ENCODE measurements around the gene PIP5K1B.
"Not testable (repeated sequence)": the region's sequence is repeated elsewhere in the genome, so short reads cannot be mapped to it uniquely, and the experiment has no call there.

PIP5K1B gene

DNA sequence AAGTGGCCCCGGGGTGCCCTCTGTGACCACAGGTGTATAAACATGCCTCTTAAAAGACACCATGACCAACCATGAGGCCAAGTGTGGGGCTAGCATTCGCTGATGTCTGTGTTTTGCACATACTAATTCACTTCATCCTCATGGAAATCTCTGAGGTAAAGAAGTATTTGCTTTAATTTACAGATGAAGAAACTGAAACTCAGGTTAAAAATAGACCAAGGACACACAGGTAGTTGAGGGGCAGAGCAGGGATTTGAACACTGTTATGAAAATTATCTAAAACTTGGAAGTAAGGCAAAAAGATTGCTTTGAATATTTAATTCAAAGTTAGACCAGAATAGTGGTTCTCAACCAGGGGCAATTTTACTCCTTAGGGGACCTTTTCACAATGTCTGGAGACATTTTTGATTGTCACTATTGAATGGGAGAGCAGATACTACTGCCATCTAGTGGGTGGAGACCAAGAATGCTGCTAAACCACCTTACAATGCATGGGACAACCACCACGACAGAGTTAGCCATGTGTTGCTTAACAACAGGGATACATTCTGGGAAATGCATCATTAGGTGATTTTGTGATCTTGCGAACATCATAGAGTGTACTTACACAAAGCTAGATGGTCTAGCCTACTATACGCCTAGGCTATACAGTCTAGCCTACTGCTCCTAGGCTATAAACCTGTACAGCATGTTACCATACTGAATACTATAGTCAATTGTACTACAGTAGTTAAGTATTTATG lies 322.5 kb downstream of the PIP5K1B start:
- peak; percentile 54 for DNase-seq (ENCODE audit: low read depth, low spot score)

GRCh38 chr9:69028754-69029153 lies 323.7 kb downstream of the PIP5K1B start:
- DNase-seq (ENCODE audit: low read depth, low spot score): no peak

DNA sequence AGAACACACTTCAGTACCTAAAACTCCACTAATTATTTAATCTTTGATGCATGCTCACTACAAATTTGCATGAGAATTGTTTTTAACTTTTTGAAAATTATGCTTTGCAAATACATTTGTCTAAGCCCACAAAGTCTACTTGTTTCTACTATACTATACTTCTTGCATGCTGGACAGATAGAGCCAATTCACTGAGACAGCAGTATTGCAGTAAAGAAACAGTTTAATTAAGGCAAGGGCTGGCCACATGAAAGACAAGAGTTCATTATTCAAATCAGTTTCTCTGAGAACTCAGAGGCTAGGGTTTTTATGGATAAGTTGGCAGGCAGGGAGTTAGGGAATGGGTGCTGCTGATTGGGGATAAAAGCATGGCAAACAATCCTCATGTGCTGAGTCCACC lies 324.5 kb downstream of the PIP5K1B start:
- no peak for DNase-seq (ENCODE audit: low read depth, low spot score)

GRCh38 chr9:69030851-69031645 lies 326.0 kb downstream of the PIP5K1B start:
- DNase-seq (ENCODE audit: low read depth, low spot score): no peak

DNA sequence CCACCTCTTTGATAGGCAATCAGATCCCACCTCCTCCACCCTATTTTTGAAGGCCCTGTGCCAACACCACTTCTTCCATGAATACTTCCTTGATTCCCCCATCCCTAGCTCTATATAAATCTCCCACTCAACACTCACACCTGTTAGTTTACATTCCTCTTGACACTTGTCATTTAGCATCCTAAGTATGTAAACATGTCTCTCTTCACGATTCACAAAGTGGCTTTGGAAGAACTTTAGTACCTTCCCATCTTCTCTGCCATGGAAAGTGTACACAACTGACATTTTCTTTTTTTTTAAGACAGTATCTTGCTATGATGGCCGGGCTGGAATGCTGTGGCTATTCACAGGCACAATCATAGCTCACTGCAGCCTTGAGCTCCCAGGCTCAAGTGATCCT lies 329.0 kb downstream of the PIP5K1B start:
- no peak for DNase-seq (ENCODE audit: low read depth, low spot score)

- DNase-seq (ENCODE audit: low read depth, low spot score): no peak
Observed at GRCh38 chr9:69035438-69036308, 330.6 kb downstream of the PIP5K1B start, which contains the start of gene FXN. FXN (plus strand) TSS chr9:69035752; CDS start chr9:69035783, 31 bp downstream.

DNA sequence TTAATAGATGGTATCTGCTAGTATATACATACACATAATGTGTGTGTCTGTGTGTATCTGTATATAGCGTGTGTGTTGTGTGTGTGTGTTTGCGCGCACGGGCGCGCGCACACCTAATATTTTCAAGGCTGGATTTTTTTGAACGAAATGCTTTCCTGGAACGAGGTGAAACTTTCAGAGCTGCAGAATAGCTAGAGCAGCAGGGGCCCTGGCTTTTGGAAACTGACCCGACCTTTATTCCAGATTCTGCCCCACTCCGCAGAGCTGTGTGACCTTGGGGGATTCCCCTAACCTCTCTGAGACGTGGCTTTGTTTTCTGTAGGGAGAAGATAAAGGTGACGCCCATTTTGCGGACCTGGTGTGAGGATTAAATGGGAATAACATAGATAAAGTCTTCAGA lies 331.3 kb downstream of the PIP5K1B start:
- DNase-seq (ENCODE audit: low read depth, low spot score): no peak

DNA sequence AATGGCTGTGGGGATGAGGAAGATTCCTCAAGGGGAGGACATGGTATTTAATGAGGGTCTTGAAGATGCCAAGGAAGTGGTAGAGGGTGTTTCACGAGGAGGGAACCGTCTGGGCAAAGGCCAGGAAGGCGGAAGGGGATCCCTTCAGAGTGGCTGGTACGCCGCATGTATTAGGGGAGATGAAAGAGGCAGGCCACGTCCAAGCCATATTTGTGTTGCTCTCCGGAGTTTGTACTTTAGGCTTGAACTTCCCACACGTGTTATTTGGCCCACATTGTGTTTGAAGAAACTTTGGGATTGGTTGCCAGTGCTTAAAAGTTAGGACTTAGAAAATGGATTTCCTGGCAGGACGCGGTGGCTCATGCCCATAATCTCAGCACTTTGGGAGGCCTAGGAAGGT lies 331.8 kb downstream of the PIP5K1B start:
- no peak for DNase-seq (ENCODE audit: low read depth, low spot score)

DNA sequence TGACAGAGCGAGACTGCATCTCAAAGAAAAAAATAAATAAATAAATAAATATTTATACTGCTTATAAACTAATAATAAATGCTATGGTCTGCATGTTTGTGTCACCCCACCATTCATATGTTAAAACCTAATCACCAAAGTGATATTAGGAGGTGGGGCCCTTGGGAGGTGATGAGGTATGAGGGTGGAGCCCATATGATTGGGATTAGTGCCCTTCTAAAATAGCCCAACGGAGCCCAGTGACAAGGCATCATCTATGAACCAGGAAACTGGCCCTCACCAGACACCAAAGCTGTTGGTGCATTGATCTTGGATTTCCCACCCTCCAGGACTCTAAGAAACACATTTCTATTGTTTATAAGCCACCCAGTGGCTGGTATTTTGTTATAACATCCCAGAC lies 335.6 kb downstream of the PIP5K1B start:
- DNase-seq (ENCODE audit: low read depth, low spot score): no peak

DNA sequence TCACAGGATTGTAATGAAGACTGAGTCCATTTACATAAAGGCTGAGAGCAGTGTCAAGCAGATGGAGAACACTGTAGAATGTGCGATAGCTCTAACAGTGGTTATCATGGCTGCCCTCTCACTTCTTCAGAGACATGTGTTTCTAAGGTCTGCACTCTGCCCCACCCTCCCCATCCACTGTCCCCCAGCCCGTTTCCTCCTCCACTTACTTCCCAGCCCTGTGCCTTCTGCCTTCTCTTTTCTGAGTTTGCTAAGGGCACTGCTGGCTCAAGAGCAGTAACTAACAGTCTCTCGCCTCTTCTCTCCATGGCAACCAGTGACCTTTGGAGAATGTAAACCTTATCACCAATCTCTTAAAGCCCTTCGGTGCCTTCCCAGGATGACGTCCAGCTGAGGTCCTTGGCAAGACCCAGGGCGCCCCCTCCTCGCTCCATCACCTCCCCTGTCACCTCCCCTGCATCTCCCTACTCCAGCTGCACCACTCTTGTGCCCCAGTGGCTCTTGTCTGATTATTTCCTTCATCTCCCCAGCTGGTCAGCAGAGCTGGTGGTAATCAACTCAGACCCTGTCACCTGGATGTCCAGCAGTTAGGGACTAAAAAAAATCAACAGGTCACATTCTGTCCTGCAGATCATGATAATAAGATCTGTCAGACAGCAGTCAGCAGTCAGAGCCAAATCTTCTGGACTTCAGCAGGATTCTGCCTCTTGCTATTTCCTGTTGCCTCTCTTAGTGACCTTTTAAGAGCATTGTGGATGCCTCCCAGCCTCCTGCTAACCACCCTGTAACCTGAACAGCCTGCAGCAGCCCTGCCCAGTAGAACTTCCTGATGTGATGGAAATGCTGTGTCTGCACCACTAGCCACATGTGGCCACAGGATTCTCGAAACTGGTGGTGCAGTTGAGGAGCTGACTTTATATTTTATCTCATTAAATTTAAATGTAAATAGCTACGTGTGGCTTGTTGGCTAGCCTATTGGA lies 339.5 kb downstream of the PIP5K1B start:
- DNase-seq (ENCODE audit: low read depth, low spot score): no peak

- no peak for DNase-seq (ENCODE audit: low read depth, low spot score)
Observed at GRCh38 chr9:69045821-69046220, 340.8 kb downstream of the PIP5K1B start.

- no peak for DNase-seq (ENCODE audit: low read depth, low spot score)
Observed at GRCh38 chr9:69046723-69047122, 341.7 kb downstream of the PIP5K1B start.

DNA sequence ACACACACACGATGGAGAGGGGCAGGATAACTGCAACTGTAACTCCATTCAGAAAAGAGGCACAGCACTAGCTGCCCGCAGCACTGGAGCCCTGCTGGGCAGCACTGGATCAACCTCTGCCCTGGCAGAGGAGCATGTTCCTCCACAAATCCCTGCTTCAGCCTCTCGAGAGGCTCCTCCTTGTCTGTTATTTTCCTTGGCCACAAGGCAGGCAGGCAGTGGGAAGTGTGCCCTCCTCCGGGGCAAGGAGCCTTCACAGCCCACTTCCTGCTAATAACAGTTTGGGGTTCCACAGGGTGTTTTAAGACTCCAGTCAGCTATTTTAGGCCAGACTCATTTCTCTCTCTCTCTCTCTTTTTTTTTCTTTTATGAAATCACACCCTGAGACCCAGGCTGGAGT lies 342.3 kb downstream of the PIP5K1B start:
- DNase-seq (ENCODE audit: low read depth, low spot score): no peak

DNA sequence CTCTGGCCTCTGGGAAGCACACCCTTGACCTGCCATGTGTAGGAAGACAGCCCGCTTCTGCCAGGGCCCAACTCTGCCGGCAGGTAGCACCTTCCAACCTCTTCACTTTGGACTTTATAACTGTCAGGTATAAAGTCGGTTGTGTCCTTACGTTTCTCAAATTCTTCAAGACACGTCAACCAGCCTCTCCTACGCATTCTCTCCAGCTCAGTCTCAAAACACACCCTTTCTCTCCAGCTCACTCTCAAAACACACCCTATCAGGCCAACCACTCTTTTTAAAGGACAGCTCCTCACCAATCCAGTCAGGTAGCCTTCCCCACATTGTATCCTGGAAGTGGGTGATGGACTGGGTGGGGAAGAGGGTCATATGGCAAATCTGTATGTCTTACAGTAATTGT lies 344.1 kb downstream of the PIP5K1B start:
- DNase-seq (ENCODE audit: low read depth, low spot score): no peak

GRCh38 chr9:69050936-69051335 lies 345.9 kb downstream of the PIP5K1B start:
- not testable (repeated sequence) for DNase-seq (ENCODE audit: low read depth, low spot score)

DNA sequence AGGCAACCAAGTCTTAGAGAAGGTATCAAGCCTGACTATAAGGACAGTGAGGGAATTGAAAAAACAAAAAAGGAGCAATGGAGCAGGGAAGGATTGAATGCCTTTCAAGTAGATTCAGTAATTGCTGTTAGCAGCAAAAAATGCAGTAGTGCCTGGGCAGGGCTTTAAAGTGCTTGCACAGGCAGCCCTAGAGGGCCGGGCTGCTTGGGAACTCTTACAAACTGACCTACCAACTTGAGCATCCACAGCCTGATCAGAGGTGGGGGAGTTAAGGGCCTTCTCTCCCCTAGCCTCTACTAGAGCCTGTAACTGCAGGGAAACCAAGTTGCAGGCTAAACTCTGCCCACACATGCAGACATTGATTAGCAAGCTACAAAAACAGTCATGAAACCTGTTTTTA lies 349.9 kb downstream of the PIP5K1B start:
- no peak for DNase-seq (ENCODE audit: low read depth, low spot score)

- DNase-seq (ENCODE audit: low read depth, low spot score): no peak
Observed at GRCh38 chr9:69056191-69056815, 351.3 kb downstream of the PIP5K1B start.

GRCh38 chr9:69058101-69058500 lies 353.1 kb downstream of the PIP5K1B start:
- DNase-seq (ENCODE audit: low read depth, low spot score): no peak
